ENCODE data around the gene BOC. TPM values are rescaled to one million over a fixed set of nuclear protein-coding genes. Genes with fewer than 3 reads are reported as not detected.

Gene BOC
- total RNA-seq, 1 donor from 2014 or later: 4.7 TPM

DNA sequence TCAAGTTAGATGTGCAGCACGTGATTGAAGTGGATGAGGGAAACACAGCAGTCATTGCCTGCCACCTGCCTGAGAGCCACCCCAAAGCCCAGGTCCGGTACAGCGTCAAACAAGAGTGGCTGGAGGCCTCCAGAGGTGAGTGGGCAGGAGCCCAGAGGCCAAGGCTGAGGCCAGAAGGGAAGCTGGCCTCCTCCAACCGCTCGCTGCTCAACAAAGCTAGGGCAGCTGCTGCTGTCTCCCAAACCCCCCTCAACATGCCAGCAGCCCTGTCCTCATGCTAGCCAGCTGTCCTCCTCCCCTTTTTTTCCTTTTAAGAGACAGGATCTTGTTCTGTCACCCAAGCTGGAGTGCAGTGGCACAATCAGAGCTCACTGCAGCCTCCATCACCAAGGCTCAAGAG is 57.0 kb downstream of the BOC start:
- no peak for DNase-seq (ENCODE audit: low read depth)
- H3K4me3 ChIP-seq (ENCODE audit: low read depth, low read length): no peak overlapping the region
- H3K36me3 ChIP-seq (ENCODE audit: control insufficient read depth, insufficient read depth, low read length): no peaks in the 10 kb centered on the region
- TF ChIP-seq CTCF (IDR thresholded peaks at IDR 0.05; ENCODE audit: insufficient read depth, low read length, poor library complexity, severe bottlenecking): no peak
- H3K27me3 ChIP-seq (ENCODE audit: control insufficient read depth, insufficient read depth, low read length): no peaks in the 10 kb centered on the region

- DNase-seq (ENCODE audit: low read depth): no peak
- no peak overlapping the region for H3K4me3 ChIP-seq (ENCODE audit: low read depth, low read length)
- TF ChIP-seq CTCF (IDR thresholded peaks at IDR 0.05; ENCODE audit: insufficient read depth, low read length, poor library complexity, severe bottlenecking): no peak
- H3K27me3 ChIP-seq (ENCODE audit: control insufficient read depth, insufficient read depth, low read length): no peaks in the 10 kb centered on the region
- no peaks in the 10 kb centered on the region for H3K36me3 ChIP-seq (ENCODE audit: control insufficient read depth, insufficient read depth, low read length)
Measured at GRCh38 chr3:113268942-113269341, 57.6 kb downstream of the BOC start.

- no peak for DNase-seq (ENCODE audit: low read depth)
- TF ChIP-seq CTCF (IDR thresholded peaks at IDR 0.05; ENCODE audit: insufficient read depth, low read length, poor library complexity, severe bottlenecking): no peak
- Histone ChIP-seq H3K27me3 (ENCODE audit: control insufficient read depth, insufficient read depth, low read length) (no peaks in the 10 kb centered on the region), H3K4me3 (ENCODE audit: low read depth, low read length) (no peak overlapping the region), H3K36me3 (ENCODE audit: control insufficient read depth, insufficient read depth, low read length) (no peaks in the 10 kb centered on the region)
Measured at GRCh38 chr3:113269661-113270060, 58.3 kb downstream of the BOC start.

GRCh38 chr3:113270068-113270467 is 58.7 kb downstream of the BOC start:
- H3K36me3 ChIP-seq (ENCODE audit: control insufficient read depth, insufficient read depth, low read length): no peaks in the 10 kb centered on the region
- no peaks in the 10 kb centered on the region for H3K27me3 ChIP-seq (ENCODE audit: control insufficient read depth, insufficient read depth, low read length)
- H3K4me3 ChIP-seq (ENCODE audit: low read depth, low read length): no peak overlapping the region
- TF ChIP-seq CTCF (IDR thresholded peaks at IDR 0.05; ENCODE audit: insufficient read depth, low read length, poor library complexity, severe bottlenecking): no peak
- no peak for DNase-seq (ENCODE audit: low read depth)

GRCh38 chr3:113270786-113271185 is 59.4 kb downstream of the BOC start:
- no peak for DNase-seq (ENCODE audit: low read depth)
- H3K36me3 ChIP-seq (ENCODE audit: control insufficient read depth, insufficient read depth, low read length): no peaks in the 10 kb centered on the region
- no peak overlapping the region for H3K4me3 ChIP-seq (ENCODE audit: low read depth, low read length)
- no peaks in the 10 kb centered on the region for H3K27me3 ChIP-seq (ENCODE audit: control insufficient read depth, insufficient read depth, low read length)
- no peak for TF ChIP-seq CTCF (IDR thresholded peaks at IDR 0.05; ENCODE audit: insufficient read depth, low read length, poor library complexity, severe bottlenecking)

GRCh38 chr3:113271189-113271588 is 59.8 kb downstream of the BOC start:
- no peak overlapping the region for H3K4me3 ChIP-seq (ENCODE audit: low read depth, low read length)
- no peaks in the 10 kb centered on the region for H3K36me3 ChIP-seq (ENCODE audit: control insufficient read depth, insufficient read depth, low read length)
- TF ChIP-seq CTCF (IDR thresholded peaks at IDR 0.05; ENCODE audit: insufficient read depth, low read length, poor library complexity, severe bottlenecking): no peak
- no peaks in the 10 kb centered on the region for H3K27me3 ChIP-seq (ENCODE audit: control insufficient read depth, insufficient read depth, low read length)
- DNase-seq (ENCODE audit: low read depth): no peak

Measured in kidney epithelial cell (primary cell).